ENCODE results near the gene ZBTB4.
"Not testable (repeated sequence)": the region's sequence is repeated elsewhere in the genome, so short reads cannot be mapped to it uniquely, and the experiment has no call there.

The ZBTB4 gene

GRCh38 chr17:7490144-7490543 is 10.7 kb upstream of the ZBTB4 start:
- no peak for DNase-seq

- no peak for DNase-seq
Measured at GRCh38 chr17:7486181-7486580, 6.8 kb upstream of the ZBTB4 start.

GRCh38 chr17:7484919-7485377 is 5.5 kb upstream of the ZBTB4 start:
- no peak for DNase-seq

- DNase-seq = peak; percentile 99
Measured at GRCh38 chr17:7484067-7484918, 4.9 kb upstream of the ZBTB4 start, which contains the start of gene POLR2A. POLR2A (plus strand) TSS chr17:7484366.

- DNase-seq = peak; percentile 95
Measured at GRCh38 chr17:7483255-7484066, 4.0 kb upstream of the ZBTB4 start.

- not testable (repeated sequence) for DNase-seq
Measured at GRCh38 chr17:7482742-7483088, 3.3 kb upstream of the ZBTB4 start.

- not testable (repeated sequence) for DNase-seq
Measured at GRCh38 chr17:7481842-7482741, 2.7 kb upstream of the ZBTB4 start.

GRCh38 chr17:7481275-7481674 is 1.8 kb upstream of the ZBTB4 start, which contains the start of gene SLC35G6:
SLC35G6 (plus strand) TSS chr17:7481446; CDS start chr17:7481517, 71 bp downstream.
- not testable (repeated sequence) for DNase-seq

- no peak for DNase-seq
Measured at GRCh38 chr17:7480089-7480384, 606 bp upstream of the ZBTB4 start.

GRCh38 chr17:7478276-7479212 is 887 bp downstream of the ZBTB4 start:
- DNase-seq = peak; percentile 84

- no peak for DNase-seq
Measured at GRCh38 chr17:7477392-7478275, 1.8 kb downstream of the ZBTB4 start.

- DNase-seq = no peak
Measured at GRCh38 chr17:7476951-7477350, 2.5 kb downstream of the ZBTB4 start.

GRCh38 chr17:7476494-7476893 is 2.9 kb downstream of the ZBTB4 start:
- no peak for DNase-seq

- DNase-seq = no peak
Measured at GRCh38 chr17:7475764-7476422, 3.5 kb downstream of the ZBTB4 start.

GRCh38 chr17:7474767-7475166 is 4.7 kb downstream of the ZBTB4 start:
- not testable (repeated sequence) for DNase-seq

GRCh38 chr17:7471729-7472128 is 7.7 kb downstream of the ZBTB4 start:
- DNase-seq = no peak

- not testable (repeated sequence) for DNase-seq
Measured at GRCh38 chr17:7470457-7470973, 8.9 kb downstream of the ZBTB4 start.

GRCh38 chr17:7469843-7470242 is 9.6 kb downstream of the ZBTB4 start:
- not testable (repeated sequence) for DNase-seq

- DNase-seq = no peak
Measured at GRCh38 chr17:7468804-7469389, 10.5 kb downstream of the ZBTB4 start.
